ENCODE results near the gene TUNAR.

- TF ChIP-seq CTCF (IDR thresholded peaks at IDR 0.05) (no peak), POLR2A (IDR thresholded peaks at IDR 0.05) (no peak)
These were observed 19.1 kb downstream of the TUNAR start for GRCh38 chr14:95895720-95896119.
